PFSK-1 (cell line): Measurements from ENCODE around the gene BTG2.

Experiments used
- FOXP2 ChIP-seq: optimal IDR thresholded peaks from 2 replicates; pipeline ENCODE3; 2011; ENCODE audit warnings: borderline replicate concordance, control low read depth, inconsistent platforms; ENCODE audit not compliant: insufficient read depth; ENCODE audit errors: extremely low read length, extremely low read depth
- POLR2AphosphoS5 ChIP-seq: IDR thresholded peaks from 2 replicates; pipeline ENCODE4 v1.6.1; 2012; ENCODE audit warnings: low read depth, mild to moderate bottlenecking, control low read depth, low read length, moderate library complexity
- REST ChIP-seq, 2 experiments: IDR thresholded peaks; 2 replicates each; pipeline versions ENCODE4 v1.6.1 to v1.8.0; 2011 to 2012; ENCODE audit warnings: low read depth in 2 of 2, low read length in 2 of 2, control low read depth in 1 of 2, inconsistent platforms in 1 of 2, mild to moderate bottlenecking in 1 of 2, moderate library complexity in 1 of 2; ENCODE audit not compliant: insufficient read depth in 1 of 2
- TAF1 ChIP-seq: IDR thresholded peaks from 2 replicates; pipeline ENCODE4 v1.6.1; 2012; ENCODE audit warnings: low read length, control low read depth, borderline replicate concordance; ENCODE audit not compliant: insufficient read depth

GRCh38 chr1:203265541-203265940, 39.8 kb upstream of the BTG2 start:
- TF ChIP-seq REST (IDR thresholded peaks at IDR 0.05; ENCODE audit: insufficient read depth in 1 of 2, low read depth in 2 of 2, low read length in 2 of 2) (no peak), TAF1 (no peak), POLR2AphosphoS5 (no peak), FOXP2 (no peak)
